ENCODE measurements around the gene BBC3. TPM values are rescaled to one million over a fixed set of nuclear protein-coding genes. Genes with fewer than 3 reads are reported as not detected.

The BBC3 gene
- total and polyA plus RNA-seq, 2 experiments from 2014 or later = 9.9 to 14.7 TPM

DNA sequence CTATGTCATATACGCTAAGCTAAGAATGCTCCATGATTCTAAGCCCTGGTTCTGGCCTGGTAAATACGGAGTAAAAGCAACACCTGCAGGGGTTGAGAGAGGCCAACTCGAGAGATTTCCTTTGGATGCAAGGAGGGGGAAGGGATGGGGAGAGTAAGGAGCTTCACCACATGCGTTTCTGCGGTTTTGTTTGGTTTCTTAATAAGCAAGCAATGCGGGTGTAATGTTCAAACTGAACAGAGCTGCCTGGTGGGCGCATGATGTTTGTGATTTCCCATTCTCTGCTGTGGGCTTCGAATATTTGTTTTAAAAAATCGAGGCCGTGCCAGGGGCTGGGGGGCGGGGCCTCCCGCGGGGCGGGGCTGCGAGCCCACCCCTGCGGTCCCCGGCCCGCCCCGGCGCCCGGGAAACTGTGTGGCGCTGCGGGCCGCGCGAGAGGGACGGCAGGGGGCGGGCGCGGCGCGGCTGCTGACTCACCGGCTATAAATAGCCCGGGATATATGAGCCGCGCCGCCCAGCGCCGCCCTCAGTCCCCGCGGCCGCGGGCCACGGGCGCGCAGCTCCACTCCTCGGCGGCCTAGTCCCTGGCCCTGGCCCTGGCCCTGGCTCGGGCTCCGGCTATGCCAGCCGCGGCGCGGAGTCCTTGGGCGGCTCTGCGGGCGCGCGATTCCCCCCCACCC is 5.1 kb downstream of the BBC3 start:
- H3K9me3 ChIP-seq (ENCODE audit: low read depth) = no peaks in the 10 kb centered on the region
- H2AFZ ChIP-seq = peak overlapping the region; percentile 42
- peak overlapping the region; percentile 23 for H3K4me3 ChIP-seq
- no peaks in the 10 kb centered on the region for H3K9me2 ChIP-seq (replicated peaks; ENCODE audit: insufficient read depth)
- peaks cover 25% of the 10 kb centered on the region for H3K4me1 ChIP-seq (ENCODE audit: insufficient read depth)
- no peaks in the 10 kb centered on the region for H3K36me3 ChIP-seq (replicated peaks; ENCODE audit: insufficient read depth, low read depth)
- TF ChIP-seq EZH2phosphoT487 (IDR thresholded peaks at IDR 0.05; ENCODE audit: low read depth, severe bottlenecking, unreplicated experiment) (no peak), EZH2 (IDR thresholded peaks at IDR 0.05; ENCODE audit: borderline replicate concordance) (no peak)
- TF ChIP-seq, protein P1, sequence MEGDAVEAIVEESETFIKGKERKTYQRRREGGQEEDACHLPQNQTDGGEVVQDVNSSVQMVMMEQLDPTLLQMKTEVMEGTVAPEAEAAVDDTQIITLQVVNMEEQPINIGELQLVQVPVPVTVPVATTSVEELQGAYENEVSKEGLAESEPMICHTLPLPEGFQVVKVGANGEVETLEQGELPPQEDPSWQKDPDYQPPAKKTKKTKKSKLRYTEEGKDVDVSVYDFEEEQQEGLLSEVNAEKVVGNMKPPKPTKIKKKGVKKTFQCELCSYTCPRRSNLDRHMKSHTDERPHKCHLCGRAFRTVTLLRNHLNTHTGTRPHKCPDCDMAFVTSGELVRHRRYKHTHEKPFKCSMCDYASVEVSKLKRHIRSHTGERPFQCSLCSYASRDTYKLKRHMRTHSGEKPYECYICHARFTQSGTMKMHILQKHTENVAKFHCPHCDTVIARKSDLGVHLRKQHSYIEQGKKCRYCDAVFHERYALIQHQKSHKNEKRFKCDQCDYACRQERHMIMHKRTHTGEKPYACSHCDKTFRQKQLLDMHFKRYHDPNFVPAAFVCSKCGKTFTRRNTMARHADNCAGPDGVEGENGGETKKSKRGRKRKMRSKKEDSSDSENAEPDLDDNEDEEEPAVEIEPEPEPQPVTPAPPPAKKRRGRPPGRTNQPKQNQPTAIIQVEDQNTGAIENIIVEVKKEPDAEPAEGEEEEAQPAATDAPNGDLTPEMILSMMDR (IDR thresholded peaks at IDR 0.05; ENCODE audit: poor library complexity) = peak; percentile 28
- H3K27ac ChIP-seq = peak overlapping the region; percentile 99
- 11% methylated on average over 15 of the region's 59 CpGs for WGBS (ENCODE audit: low lambda C conversion rate, missing lambda C conversion rate)
- DNase-seq (ENCODE audit: low spot score) = peak; percentile 97
- no peaks in the 10 kb centered on the region for H3K27me3 ChIP-seq
- peaks cover 41% of the 10 kb centered on the region for H3K79me2 ChIP-seq
- peak overlapping the region; percentile 98 for H3K4me2 ChIP-seq
- peaks cover 2% of the 10 kb centered on the region for H4K20me1 ChIP-seq (ENCODE audit: insufficient read depth, poor library complexity, severe bottlenecking)

- WGBS (ENCODE audit: low lambda C conversion rate, missing lambda C conversion rate) = 99% methylated on average over 10 of the region's 11 CpGs
- no peak overlapping the region for H3K27ac ChIP-seq
- TF ChIP-seq, protein P1 (IDR thresholded peaks at IDR 0.05; ENCODE audit: poor library complexity) = no peak
- TF ChIP-seq EZH2phosphoT487 (IDR thresholded peaks at IDR 0.05; ENCODE audit: low read depth, severe bottlenecking, unreplicated experiment) = no peak
- TF ChIP-seq EZH2 (IDR thresholded peaks at IDR 0.05; ENCODE audit: borderline replicate concordance) = no peak
Observed at GRCh38 chr19:47221890-47222289, 9.1 kb downstream of the BBC3 start.

GRCh38 chr19:47221080-47221841 is 9.7 kb downstream of the BBC3 start:
- no peak overlapping the region for H3K4me2 ChIP-seq
- WGBS (ENCODE audit: low lambda C conversion rate, missing lambda C conversion rate) = 96% methylated on average over 30 of the region's 33 CpGs
- peaks cover under 1% of the 10 kb centered on the region for H3K4me1 ChIP-seq (ENCODE audit: insufficient read depth)
- H3K9me2 ChIP-seq (replicated peaks; ENCODE audit: insufficient read depth) = no peaks in the 10 kb centered on the region
- no peaks in the 10 kb centered on the region for H3K9me3 ChIP-seq (ENCODE audit: low read depth)
- no peak for TF ChIP-seq EZH2phosphoT487 (IDR thresholded peaks at IDR 0.05; ENCODE audit: low read depth, severe bottlenecking, unreplicated experiment)
- TF ChIP-seq, protein P1 (IDR thresholded peaks at IDR 0.05; ENCODE audit: poor library complexity) = no peak
- TF ChIP-seq EZH2 (IDR thresholded peaks at IDR 0.05; ENCODE audit: borderline replicate concordance) = no peak
- H3K27me3 ChIP-seq = no peaks in the 10 kb centered on the region
- H3K4me3 ChIP-seq = no peak overlapping the region
- H3K27ac ChIP-seq = no peak overlapping the region
- no peaks in the 10 kb centered on the region for H3K36me3 ChIP-seq (replicated peaks; ENCODE audit: insufficient read depth, low read depth)
- H2AFZ ChIP-seq = no peak overlapping the region
- no peak for DNase-seq (ENCODE audit: low spot score)
- H3K79me2 ChIP-seq = peaks cover 15% of the 10 kb centered on the region
- H4K20me1 ChIP-seq (ENCODE audit: insufficient read depth, poor library complexity, severe bottlenecking) = no peaks in the 10 kb centered on the region

More at GRCh38 chr19:47221890-47222289, 9.1 kb downstream of the BBC3 start:
- Histone ChIP-seq H3K27me3 (no peaks in the 10 kb centered on the region), H4K20me1 (ENCODE audit: insufficient read depth, poor library complexity, severe bottlenecking) (no peaks in the 10 kb centered on the region), H3K4me3 (no peak overlapping the region), H3K79me2 (peaks cover 20% of the 10 kb centered on the region), H3K9me3 (ENCODE audit: low read depth) (no peaks in the 10 kb centered on the region), H3K4me1 (ENCODE audit: insufficient read depth) (peaks cover 7% of the 10 kb centered on the region), H3K4me2 (no peak overlapping the region), H3K36me3 (replicated peaks; ENCODE audit: insufficient read depth, low read depth) (no peaks in the 10 kb centered on the region), H2AFZ (no peak overlapping the region), H3K9me2 (replicated peaks; ENCODE audit: insufficient read depth) (no peaks in the 10 kb centered on the region)
- DNase-seq (ENCODE audit: low spot score) = no peak

Data from hepatocyte (in vitro differentiated cells).